ENCODE measurements around the gene CDH13.
A peak's percentile ranks its signal among the peaks of the same experiment; 100 is the strongest.

CDH13 gene

GRCh38 chr16:83660282-83660681 is 1033.5 kb downstream of the CDH13 start:
- no peak for DNase-seq (ENCODE audit: low read depth in 2 of 2)

- no peak for DNase-seq (ENCODE audit: low read depth in 2 of 2)
Measured at GRCh38 chr16:83661656-83662055, 1034.9 kb downstream of the CDH13 start.

GRCh38 chr16:83666449-83666848 is 1039.7 kb downstream of the CDH13 start:
- no peak for DNase-seq (ENCODE audit: low read depth in 2 of 2)

- DNase-seq (ENCODE audit: low read depth in 2 of 2) = no peak
Measured at GRCh38 chr16:83669456-83669855, 1042.7 kb downstream of the CDH13 start.

- no peak for DNase-seq (ENCODE audit: low read depth in 2 of 2)
Measured at GRCh38 chr16:83674931-83675535, 1048.3 kb downstream of the CDH13 start.

GRCh38 chr16:83676086-83676485 is 1049.3 kb downstream of the CDH13 start:
- no peak for DNase-seq (ENCODE audit: low read depth in 2 of 2)

GRCh38 chr16:83680980-83681379 is 1054.2 kb downstream of the CDH13 start:
- DNase-seq (ENCODE audit: low read depth in 2 of 2) = no peak

GRCh38 chr16:83681381-83681956 is 1054.7 kb downstream of the CDH13 start:
- no peak for DNase-seq (ENCODE audit: low read depth in 2 of 2)

- DNase-seq (ENCODE audit: low read depth in 2 of 2) = no peak
Measured at GRCh38 chr16:83682116-83682867, 1055.5 kb downstream of the CDH13 start.

GRCh38 chr16:83682868-83683235 is 1056.1 kb downstream of the CDH13 start:
- no peak for DNase-seq (ENCODE audit: low read depth in 2 of 2)

GRCh38 chr16:83685615-83686165 is 1058.9 kb downstream of the CDH13 start:
- DNase-seq (ENCODE audit: low read depth in 2 of 2) = no peak

GRCh38 chr16:83686726-83687125 is 1060.0 kb downstream of the CDH13 start:
- no peak for DNase-seq (ENCODE audit: low read depth in 2 of 2)

GRCh38 chr16:83689385-83689831 is 1062.6 kb downstream of the CDH13 start:
- DNase-seq (ENCODE audit: low read depth in 2 of 2) = no peak

- DNase-seq (ENCODE audit: low read depth in 2 of 2) = no peak
Measured at GRCh38 chr16:83692224-83692623, 1065.5 kb downstream of the CDH13 start.

- no peak for DNase-seq (ENCODE audit: low read depth in 2 of 2)
Measured at GRCh38 chr16:83698964-83699363, 1072.2 kb downstream of the CDH13 start.

GRCh38 chr16:83699817-83700216 is 1073.0 kb downstream of the CDH13 start:
- no peak for DNase-seq (ENCODE audit: low read depth in 2 of 2)

GRCh38 chr16:83700918-83701317 is 1074.1 kb downstream of the CDH13 start:
- DNase-seq (ENCODE audit: low read depth in 2 of 2) = no peak

- DNase-seq (ENCODE audit: low read depth in 2 of 2) = peak; percentile 3 to 29
Measured at GRCh38 chr16:83701494-83701893, 1074.7 kb downstream of the CDH13 start.

- no peak for DNase-seq (ENCODE audit: low read depth in 2 of 2)
Measured at GRCh38 chr16:83704656-83705055, 1077.9 kb downstream of the CDH13 start.

GRCh38 chr16:83705856-83706255 is 1079.1 kb downstream of the CDH13 start:
- no peak for DNase-seq (ENCODE audit: low read depth in 2 of 2)

GRCh38 chr16:83706394-83706793 is 1079.6 kb downstream of the CDH13 start:
- no peak for DNase-seq (ENCODE audit: low read depth in 2 of 2)

- DNase-seq (ENCODE audit: low read depth in 2 of 2) = no peak
Measured at GRCh38 chr16:83711069-83711468, 1084.3 kb downstream of the CDH13 start.

- DNase-seq (ENCODE audit: low read depth in 2 of 2) = no peak
Measured at GRCh38 chr16:83713597-83713996, 1086.8 kb downstream of the CDH13 start.

Data from stimulated activated CD4-positive, alpha-beta T cell treated with anti-CD3 and anti-CD28 coated beads, Interleukin-4, amount 100 ng/mL, for 48 hours (primary cell).